Fibroblast of lung (primary cell): ENCODE measurements around the gene SPDYA.

Experiments used
- EZH2 ChIP-seq: IDR thresholded peaks from 2 replicates; pipeline ENCODE4 v1.5.1; 2012; ENCODE audit warnings: low read length, control low read depth, mild to moderate bottlenecking; ENCODE audit errors: missing control alignments
- TF ChIP-seq, protein P1 (sequence below), 2 donors: IDR thresholded peaks in 1 of 2; conservative IDR thresholded peaks in 1 of 2; 1 replicate in 1 of 2; 2 replicates in 1 of 2; pipeline ENCODE4 v1.5.1; 2011 to 2012; ENCODE audit warnings: low read length in 2 of 2, control low read depth in 1 of 2, inconsistent platforms in 1 of 2, low read depth in 1 of 2, mild to moderate bottlenecking in 1 of 2

DNA sequence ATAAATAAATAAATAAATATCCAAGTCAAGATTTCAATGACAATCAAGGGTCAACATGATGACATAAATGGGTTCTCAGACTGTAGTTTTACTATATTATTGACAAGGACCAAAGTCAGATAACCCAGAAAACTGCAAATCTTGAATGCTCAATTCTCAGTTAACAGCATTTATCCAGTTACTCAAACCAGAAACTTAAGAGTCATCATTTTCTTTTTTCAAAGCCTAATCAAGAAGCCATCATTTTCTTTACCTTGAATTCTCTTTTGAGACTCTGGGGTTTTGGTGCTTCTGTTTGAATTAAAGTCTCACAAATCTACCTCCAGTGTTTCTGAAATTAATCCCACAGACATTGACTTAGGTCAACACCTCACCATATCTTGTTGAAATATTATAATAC, 45.3 kb downstream of the SPDYA start:
- TF ChIP-seq, protein P1, sequence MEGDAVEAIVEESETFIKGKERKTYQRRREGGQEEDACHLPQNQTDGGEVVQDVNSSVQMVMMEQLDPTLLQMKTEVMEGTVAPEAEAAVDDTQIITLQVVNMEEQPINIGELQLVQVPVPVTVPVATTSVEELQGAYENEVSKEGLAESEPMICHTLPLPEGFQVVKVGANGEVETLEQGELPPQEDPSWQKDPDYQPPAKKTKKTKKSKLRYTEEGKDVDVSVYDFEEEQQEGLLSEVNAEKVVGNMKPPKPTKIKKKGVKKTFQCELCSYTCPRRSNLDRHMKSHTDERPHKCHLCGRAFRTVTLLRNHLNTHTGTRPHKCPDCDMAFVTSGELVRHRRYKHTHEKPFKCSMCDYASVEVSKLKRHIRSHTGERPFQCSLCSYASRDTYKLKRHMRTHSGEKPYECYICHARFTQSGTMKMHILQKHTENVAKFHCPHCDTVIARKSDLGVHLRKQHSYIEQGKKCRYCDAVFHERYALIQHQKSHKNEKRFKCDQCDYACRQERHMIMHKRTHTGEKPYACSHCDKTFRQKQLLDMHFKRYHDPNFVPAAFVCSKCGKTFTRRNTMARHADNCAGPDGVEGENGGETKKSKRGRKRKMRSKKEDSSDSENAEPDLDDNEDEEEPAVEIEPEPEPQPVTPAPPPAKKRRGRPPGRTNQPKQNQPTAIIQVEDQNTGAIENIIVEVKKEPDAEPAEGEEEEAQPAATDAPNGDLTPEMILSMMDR (conservative IDR thresholded peaks at IDR 0.05 in 1 of 2, IDR thresholded peaks at IDR 0.05 in 1 of 2; ENCODE audit: low read depth in 1 of 2, low read length in 2 of 2), result no peak
- TF ChIP-seq EZH2, result no peak
